ENCODE measurements around the gene ERCC4.

DNA sequence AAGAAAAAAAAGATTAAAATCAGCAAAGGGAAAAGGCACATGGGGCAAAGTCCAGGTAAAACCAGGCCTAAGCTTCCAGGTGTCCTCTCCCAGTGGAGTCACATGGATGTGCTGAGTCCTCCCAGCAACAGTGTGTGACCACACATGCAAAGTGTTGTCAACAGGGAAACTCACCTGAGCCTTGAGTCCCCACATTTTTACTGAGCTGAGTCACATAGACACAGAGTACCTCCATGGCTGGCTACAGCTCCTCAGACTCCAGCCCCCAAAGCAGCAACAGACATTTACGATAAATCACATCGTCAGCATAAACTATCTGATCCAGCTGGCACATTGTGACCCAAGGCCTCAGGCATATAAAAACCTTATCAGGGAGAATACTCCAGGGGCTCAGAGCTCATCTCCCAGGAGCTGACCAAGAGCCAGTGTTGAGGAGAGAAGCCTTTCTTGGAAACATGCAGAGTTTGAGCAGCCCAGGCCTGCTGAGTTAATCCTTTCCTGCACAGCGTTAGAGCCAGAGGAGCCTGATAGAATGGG is 20.5 kb downstream of the ERCC4 start:
- TF ChIP-seq, protein P1, sequence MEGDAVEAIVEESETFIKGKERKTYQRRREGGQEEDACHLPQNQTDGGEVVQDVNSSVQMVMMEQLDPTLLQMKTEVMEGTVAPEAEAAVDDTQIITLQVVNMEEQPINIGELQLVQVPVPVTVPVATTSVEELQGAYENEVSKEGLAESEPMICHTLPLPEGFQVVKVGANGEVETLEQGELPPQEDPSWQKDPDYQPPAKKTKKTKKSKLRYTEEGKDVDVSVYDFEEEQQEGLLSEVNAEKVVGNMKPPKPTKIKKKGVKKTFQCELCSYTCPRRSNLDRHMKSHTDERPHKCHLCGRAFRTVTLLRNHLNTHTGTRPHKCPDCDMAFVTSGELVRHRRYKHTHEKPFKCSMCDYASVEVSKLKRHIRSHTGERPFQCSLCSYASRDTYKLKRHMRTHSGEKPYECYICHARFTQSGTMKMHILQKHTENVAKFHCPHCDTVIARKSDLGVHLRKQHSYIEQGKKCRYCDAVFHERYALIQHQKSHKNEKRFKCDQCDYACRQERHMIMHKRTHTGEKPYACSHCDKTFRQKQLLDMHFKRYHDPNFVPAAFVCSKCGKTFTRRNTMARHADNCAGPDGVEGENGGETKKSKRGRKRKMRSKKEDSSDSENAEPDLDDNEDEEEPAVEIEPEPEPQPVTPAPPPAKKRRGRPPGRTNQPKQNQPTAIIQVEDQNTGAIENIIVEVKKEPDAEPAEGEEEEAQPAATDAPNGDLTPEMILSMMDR (conservative IDR thresholded peaks at IDR 0.05; ENCODE audit: low read depth, low read length) = no peak
- no peak for TF ChIP-seq EZH2 (IDR thresholded peaks at IDR 0.05; ENCODE audit: borderline replicate concordance, low read depth, low read length, poor library complexity, severe bottlenecking)

Data from A673 (cell line).